Measurements from ENCODE around the gene SPTBN4.

The SPTBN4 gene

DNA sequence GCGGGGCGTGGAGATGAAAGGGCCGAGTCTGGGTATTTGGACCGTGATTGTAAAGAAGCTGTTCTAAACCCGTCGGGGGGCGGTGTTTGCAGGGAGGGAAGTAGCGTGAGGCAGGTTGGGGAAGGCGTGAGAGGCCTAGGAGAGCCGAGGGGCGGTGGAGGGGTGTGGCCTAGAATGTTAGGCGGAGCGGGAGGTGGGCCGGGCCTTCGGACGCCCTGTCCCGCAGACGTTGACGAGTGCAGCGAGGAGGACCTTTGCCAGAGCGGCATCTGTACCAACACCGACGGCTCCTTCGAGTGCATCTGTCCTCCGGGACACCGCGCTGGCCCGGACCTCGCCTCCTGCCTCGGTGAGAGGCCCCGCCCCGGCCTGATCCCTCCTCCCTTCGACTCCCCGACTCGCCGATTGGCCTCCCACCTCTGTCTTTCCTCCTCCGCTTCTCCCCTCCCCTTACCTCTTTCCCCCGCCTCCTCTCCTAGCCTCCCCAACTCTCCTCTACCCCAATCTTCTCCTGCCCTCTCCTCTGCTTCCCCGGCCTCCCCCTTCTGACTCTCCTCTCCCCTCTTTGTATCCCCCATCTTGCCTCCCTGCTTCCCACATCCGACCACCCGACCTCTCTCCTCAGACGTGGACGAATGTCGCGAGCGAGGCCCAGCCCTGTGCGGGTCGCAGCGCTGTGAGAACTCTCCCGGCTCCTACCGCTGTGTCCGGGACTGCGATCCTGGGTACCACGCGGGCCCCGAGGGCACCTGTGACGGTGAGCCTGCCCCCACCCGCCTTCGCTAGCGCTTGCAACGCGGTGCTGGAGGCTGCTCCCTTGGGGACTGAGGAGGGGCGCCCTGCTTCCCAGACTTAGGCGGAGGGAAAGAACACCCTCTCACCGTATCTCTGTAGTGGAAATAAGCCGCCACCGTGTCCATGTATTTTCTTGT, 147.2 kb downstream of the SPTBN4 start:
- TF ChIP-seq, protein P1, sequence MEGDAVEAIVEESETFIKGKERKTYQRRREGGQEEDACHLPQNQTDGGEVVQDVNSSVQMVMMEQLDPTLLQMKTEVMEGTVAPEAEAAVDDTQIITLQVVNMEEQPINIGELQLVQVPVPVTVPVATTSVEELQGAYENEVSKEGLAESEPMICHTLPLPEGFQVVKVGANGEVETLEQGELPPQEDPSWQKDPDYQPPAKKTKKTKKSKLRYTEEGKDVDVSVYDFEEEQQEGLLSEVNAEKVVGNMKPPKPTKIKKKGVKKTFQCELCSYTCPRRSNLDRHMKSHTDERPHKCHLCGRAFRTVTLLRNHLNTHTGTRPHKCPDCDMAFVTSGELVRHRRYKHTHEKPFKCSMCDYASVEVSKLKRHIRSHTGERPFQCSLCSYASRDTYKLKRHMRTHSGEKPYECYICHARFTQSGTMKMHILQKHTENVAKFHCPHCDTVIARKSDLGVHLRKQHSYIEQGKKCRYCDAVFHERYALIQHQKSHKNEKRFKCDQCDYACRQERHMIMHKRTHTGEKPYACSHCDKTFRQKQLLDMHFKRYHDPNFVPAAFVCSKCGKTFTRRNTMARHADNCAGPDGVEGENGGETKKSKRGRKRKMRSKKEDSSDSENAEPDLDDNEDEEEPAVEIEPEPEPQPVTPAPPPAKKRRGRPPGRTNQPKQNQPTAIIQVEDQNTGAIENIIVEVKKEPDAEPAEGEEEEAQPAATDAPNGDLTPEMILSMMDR (IDR thresholded peaks at IDR 0.05; ENCODE audit: control insufficient read depth, extremely low read depth, insufficient read depth): no peak
- no peak for DNase-seq (ENCODE audit: low read depth)
- no peak overlapping the region for H3K4me3 ChIP-seq (ENCODE audit: low read depth, low read length)

- H3K4me3 ChIP-seq (ENCODE audit: low read depth, low read length): no peak overlapping the region
- DNase-seq (ENCODE audit: low read depth): no peak
- TF ChIP-seq, protein P1 (IDR thresholded peaks at IDR 0.05; ENCODE audit: control insufficient read depth, extremely low read depth, insufficient read depth): no peak
Measured at GRCh38 chr19:40614622-40615411, 148.0 kb downstream of the SPTBN4 start.

DNA sequence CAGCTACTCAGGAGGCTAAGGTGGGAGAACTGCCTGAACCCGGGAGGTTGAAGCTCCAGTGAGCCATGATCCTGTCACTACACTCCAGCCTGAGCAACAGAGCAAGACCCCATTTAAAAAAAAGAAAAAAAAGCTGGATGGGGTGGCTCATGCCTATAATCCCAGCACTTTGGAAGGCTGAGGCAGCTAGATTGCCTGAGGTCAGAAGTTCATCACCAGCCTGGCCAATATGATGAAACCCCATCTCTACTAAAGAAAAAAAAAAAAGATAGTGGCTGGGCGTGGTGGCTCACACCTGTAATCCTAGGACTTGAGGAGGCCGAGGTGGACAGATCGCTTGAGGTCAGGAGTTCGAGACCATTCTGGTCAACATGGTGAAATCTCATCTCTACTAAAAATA, 149.4 kb downstream of the SPTBN4 start:
- no peak overlapping the region for H3K4me3 ChIP-seq (ENCODE audit: low read depth, low read length)
- TF ChIP-seq, protein P1 (IDR thresholded peaks at IDR 0.05; ENCODE audit: control insufficient read depth, extremely low read depth, insufficient read depth): no peak
- DNase-seq (ENCODE audit: low read depth): no peak

DNA sequence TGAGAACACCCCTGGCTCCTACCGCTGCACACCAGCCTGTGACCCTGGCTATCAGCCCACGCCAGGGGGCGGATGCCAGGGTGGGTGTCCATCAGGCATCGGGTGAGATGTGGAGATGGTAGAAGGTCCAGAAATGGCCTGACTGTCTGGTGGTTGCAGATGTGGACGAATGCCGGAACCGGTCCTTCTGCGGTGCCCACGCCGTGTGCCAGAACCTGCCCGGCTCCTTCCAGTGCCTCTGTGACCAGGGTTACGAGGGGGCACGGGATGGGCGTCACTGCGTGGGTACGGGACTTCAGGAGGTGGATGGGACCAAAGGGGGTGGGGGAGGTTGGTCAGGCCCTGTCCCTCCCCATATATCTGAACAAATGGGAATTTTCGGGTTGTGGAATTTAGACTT, 150.1 kb downstream of the SPTBN4 start:
- no peak for DNase-seq (ENCODE audit: low read depth)
- TF ChIP-seq, protein P1 (IDR thresholded peaks at IDR 0.05; ENCODE audit: control insufficient read depth, extremely low read depth, insufficient read depth): no peak
- no peak overlapping the region for H3K4me3 ChIP-seq (ENCODE audit: low read depth, low read length)

GRCh38 chr19:40617961-40618360, 151.2 kb downstream of the SPTBN4 start:
- TF ChIP-seq, protein P1 (IDR thresholded peaks at IDR 0.05; ENCODE audit: control insufficient read depth, extremely low read depth, insufficient read depth): no peak
- H3K4me3 ChIP-seq (ENCODE audit: low read depth, low read length): no peak overlapping the region
- no peak for DNase-seq (ENCODE audit: low read depth)

DNA sequence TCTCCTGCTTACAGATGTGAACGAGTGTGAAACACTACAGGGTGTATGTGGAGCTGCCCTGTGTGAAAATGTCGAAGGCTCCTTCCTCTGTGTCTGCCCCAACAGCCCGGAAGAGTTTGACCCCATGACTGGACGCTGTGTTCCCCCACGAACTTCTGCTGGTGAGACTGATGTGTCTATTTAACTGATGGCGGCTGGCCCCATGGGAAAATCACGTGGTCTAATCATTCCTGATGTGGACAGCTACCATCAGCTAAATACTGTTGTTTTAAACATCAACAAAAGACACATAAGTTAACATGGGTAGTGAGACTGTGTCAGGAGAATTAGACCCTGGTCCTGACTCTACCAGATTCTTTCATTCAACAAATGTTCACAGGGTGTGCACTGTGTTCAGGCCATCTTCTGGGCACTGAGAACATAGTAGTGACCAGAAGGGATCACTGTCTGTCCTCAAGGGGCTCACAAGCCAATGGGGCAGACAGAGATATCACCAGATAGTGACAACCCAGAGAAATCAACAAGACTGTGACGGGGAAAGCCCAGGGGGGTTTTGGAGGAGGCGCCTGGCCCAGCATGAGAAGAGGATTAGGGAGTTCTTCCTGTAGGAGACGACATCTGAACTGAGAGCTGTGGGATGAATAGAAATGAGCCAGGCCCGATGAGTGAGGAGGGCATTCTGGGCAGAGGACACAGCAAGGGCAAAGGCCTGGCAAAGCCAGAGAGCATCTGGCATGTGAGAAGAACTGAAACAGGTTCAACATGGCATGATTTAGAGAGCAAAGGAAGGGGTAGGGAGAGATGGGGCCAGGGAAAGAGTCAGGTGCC, 152.7 kb downstream of the SPTBN4 start:
- TF ChIP-seq, protein P1 (IDR thresholded peaks at IDR 0.05; ENCODE audit: control insufficient read depth, extremely low read depth, insufficient read depth): no peak
- no peak overlapping the region for H3K4me3 ChIP-seq (ENCODE audit: low read depth, low read length)
- no peak for DNase-seq (ENCODE audit: low read depth)
